Neural cell (in vitro differentiated cells): ENCODE data around the gene ALOX12B. TPM values are rescaled to one million over a fixed set of nuclear protein-coding genes. Genes with fewer than 3 reads are reported as not detected.

Source experiments
- H2AFZ ChIP-seq: fragments of 200-600, 300-800 bp; sonication (generic), shearing (Covaris generic); 2 replicates; pipeline ENCODE4 v1.6.0; 2014; ENCODE audit warnings: low read depth, mild to moderate bottlenecking, antibody characterized with exemption, low read length, moderate library complexity
- H3F3A ChIP-seq: fragments of 200-600 bp; shearing (Covaris generic); 2 replicates; pipeline ENCODE4 v1.6.1; 2016; ENCODE audit warnings: mild to moderate bottlenecking, moderate library complexity, mixed read lengths, antibody characterized with exemption, low read length; ENCODE audit not compliant: insufficient read depth, poor library complexity, severe bottlenecking
- H3K27ac ChIP-seq: fragments of 200-600, 300-800 bp; sonication (generic), shearing (Covaris generic); 2 replicates; pipeline ENCODE4 v1.5.1; 2014; ENCODE audit warnings: mild to moderate bottlenecking, low read length, moderate library complexity
- H3K27me3 ChIP-seq: fragments of 300-800, 200-600 bp; sonication (generic), shearing (Covaris generic); 2 replicates; pipeline ENCODE4 v1.6.0; 2014; ENCODE audit warnings: mild to moderate bottlenecking, low read depth, low read length, moderate library complexity; ENCODE audit not compliant: insufficient read depth
- H3K36me3 ChIP-seq: fragments of 300-800, 200-600 bp; sonication (generic), shearing (Covaris generic); 2 replicates; pipeline ENCODE4 v1.5.1; 2014; ENCODE audit warnings: mild to moderate bottlenecking, antibody characterized with exemption, low read length, moderate library complexity; ENCODE audit not compliant: insufficient read depth
- H3K4me2 ChIP-seq: fragments of 300-800, 200-600 bp; sonication (generic), shearing (Covaris generic); 2 replicates; pipeline ENCODE4 v1.6.0; 2014; ENCODE audit warnings: mild to moderate bottlenecking, low read length
- H3K4me3 ChIP-seq: fragments of 300-800, 200-600 bp; sonication (generic), shearing (Covaris generic); 2 replicates; pipeline ENCODE4 v1.5.1; 2014; ENCODE audit warnings: mild to moderate bottlenecking, low read length, moderate library complexity
- H3K79me2 ChIP-seq: fragments of 200-600 bp; shearing (Covaris generic); replicated peaks from 2 replicates; pipeline ENCODE4 v1.6.0; 2014; ENCODE audit warnings: mild to moderate bottlenecking, low read length, moderate library complexity; ENCODE audit not compliant: insufficient read depth
- H3K9ac ChIP-seq: fragments of 300-800, 200-600 bp; sonication (generic), shearing (Covaris generic); 2 replicates; pipeline ENCODE4 v1.6.1; 2016; ENCODE audit warnings: mild to moderate bottlenecking, low read length, mixed read lengths
- H3K9me2 ChIP-seq: fragments of 200-600 bp; shearing (Covaris generic); 2 replicates; pipeline ENCODE4 v1.6.1; 2016; ENCODE audit warnings: mild to moderate bottlenecking, low read length, mixed read lengths; ENCODE audit not compliant: insufficient read depth
- H3K9me3 ChIP-seq: fragments of 200-600, 300-800 bp; sonication (generic), shearing (Covaris generic); 2 replicates; pipeline ENCODE4 v1.6.1; 2016; ENCODE audit warnings: mild to moderate bottlenecking, mixed run types, low read length, moderate library complexity, mixed read lengths
- H4K20me1 ChIP-seq: fragments of 200-600 bp; shearing (Covaris generic); 2 replicates; pipeline ENCODE4 v1.6.1; 2016; ENCODE audit warnings: mild to moderate bottlenecking, mixed run types; ENCODE audit not compliant: insufficient read depth
- CTCF ChIP-seq: fragments of 450-650 bp; IDR thresholded peaks from 2 replicates; pipeline ENCODE4 v1.5.1; 2014; ENCODE audit warnings: antibody characterized with exemption, mild to moderate bottlenecking, moderate library complexity; ENCODE audit not compliant: poor library complexity, severe bottlenecking
- EP300 ChIP-seq: fragments of 450-650 bp; conservative IDR thresholded peaks from 2 replicates; pipeline ENCODE4 v1.6.1; 2014; ENCODE audit warnings: antibody characterized with exemption, mild to moderate bottlenecking, moderate library complexity; ENCODE audit not compliant: poor library complexity, severe bottlenecking
- EZH2 ChIP-seq: fragments of 200-600, 300-800 bp; shearing (Covaris generic), sonication (generic); IDR thresholded peaks from 2 replicates; pipeline ENCODE4 v1.6.1; 2014; ENCODE audit warnings: antibody characterized with exemption, low read length, borderline replicate concordance, mild to moderate bottlenecking; ENCODE audit not compliant: insufficient read depth, poor library complexity, severe bottlenecking
- MXI1 ChIP-seq: fragments of 450-650 bp; conservative IDR thresholded peaks from 2 replicates; pipeline ENCODE4 v1.6.1; 2014; ENCODE audit warnings: antibody characterized with exemption, mild to moderate bottlenecking; ENCODE audit not compliant: poor library complexity, severe bottlenecking
- POLR2AphosphoS5 ChIP-seq: IDR thresholded peaks from 2 replicates; pipeline ENCODE4 v1.6.1; 2012
- RAD21 ChIP-seq: fragments of 450-650 bp; conservative IDR thresholded peaks from 2 replicates; pipeline ENCODE4 v1.6.1; 2014; ENCODE audit warnings: antibody characterized with exemption, mild to moderate bottlenecking, moderate library complexity
- REST ChIP-seq: IDR thresholded peaks from 2 replicates; pipeline ENCODE4 v1.6.1; 2012; ENCODE audit warnings: borderline replicate concordance
- SMC3 ChIP-seq: fragments of 450-650 bp; conservative IDR thresholded peaks from 2 replicates; pipeline ENCODE4 v1.6.1; 2014; ENCODE audit warnings: antibody characterized with exemption, mild to moderate bottlenecking, moderate library complexity; ENCODE audit not compliant: poor library complexity
- TAF1 ChIP-seq: IDR thresholded peaks from 2 replicates; pipeline ENCODE4 v1.6.1; 2012; ENCODE audit warnings: low read depth
- polyA plus RNA-seq: library from polyadenylated mRNA; depleted of rRNA; stranded (reverse); fragments of >200 nt; gene quantifications from 2 replicates; pipeline ENCODE4 v1.2.3, GENCODE V29; 2014

ALOX12B gene
- polyA plus RNA-seq, 1 donor from 2014 or later, result 0.31 TPM

- H3K4me3 ChIP-seq, result no peak overlapping the region
- H3K36me3 ChIP-seq, result no peaks in the 10 kb centered on the region
- H3K4me2 ChIP-seq, result no peak overlapping the region
- H3K79me2 ChIP-seq, result no peaks in the 10 kb centered on the region
- no peaks in the 10 kb centered on the region for H3K9me3 ChIP-seq
- no peak overlapping the region for H3K27ac ChIP-seq
- H3F3A ChIP-seq, result no peaks in the 10 kb centered on the region
- H3K27me3 ChIP-seq, result peaks cover 7% of the 10 kb centered on the region
- no peaks in the 10 kb centered on the region for H4K20me1 ChIP-seq
- H2AFZ ChIP-seq, result no peak overlapping the region
- H3K9ac ChIP-seq, result no peak overlapping the region
- TF ChIP-seq TAF1 (no peak), EZH2 (no peak), CTCF (no peak), REST (no peak), SMC3 (no peak), POLR2AphosphoS5 (no peak), MXI1 (no peak), RAD21 (no peak), EP300 (no peak)
- H3K9me2 ChIP-seq, result no peaks in the 10 kb centered on the region
These were observed 45.5 kb downstream of the ALOX12B start for GRCh38 chr17:8041979-8042378.

- H3K9ac ChIP-seq, result no peak overlapping the region
- no peaks in the 10 kb centered on the region for H3K79me2 ChIP-seq
- no peak overlapping the region for H3K27ac ChIP-seq
- H3K36me3 ChIP-seq, result no peaks in the 10 kb centered on the region
- H3F3A ChIP-seq, result no peaks in the 10 kb centered on the region
- H2AFZ ChIP-seq, result no peak overlapping the region
- H3K4me3 ChIP-seq, result no peak overlapping the region
- H3K9me2 ChIP-seq, result no peaks in the 10 kb centered on the region
- no peak overlapping the region for H3K4me2 ChIP-seq
- H3K27me3 ChIP-seq, result peaks cover 7% of the 10 kb centered on the region
- no peak for TF ChIP-seq EP300
- peak; percentile 94 for TF ChIP-seq SMC3
- TF ChIP-seq RAD21, result peak; percentile 91
- TF ChIP-seq EZH2, result no peak
- no peak for TF ChIP-seq REST
- TF ChIP-seq POLR2AphosphoS5, result no peak
- TF ChIP-seq MXI1, result no peak
- TF ChIP-seq CTCF, result peak; percentile 89
- TF ChIP-seq TAF1, result no peak
- no peaks in the 10 kb centered on the region for H4K20me1 ChIP-seq
- no peaks in the 10 kb centered on the region for H3K9me3 ChIP-seq
These were observed 46.1 kb downstream of the ALOX12B start for GRCh38 chr17:8041249-8041928.
